MCF 10A (cell line): Measurements from ENCODE around the gene FBXL22. TPM values are rescaled to one million over a fixed set of nuclear protein-coding genes. Genes with fewer than 3 reads are reported as not detected.
A peak's percentile ranks its signal among the peaks of the same experiment; 100 is the strongest.

Experiments used
- BruUV-seq: library from RNA; stranded (reverse); fragments of 400-500 nt; replicated peaks from 2 replicates; lab custom pipeline; 2021; lab: Mats Ljungman, UMichigan
- CTCF ChIA-PET: fragments of 300-600 bp; sonication (Branson Sonifier 250); formaldehyde crosslinking; extraction: SDS; loops from one replicate; lab custom pipeline; 2021; ENCODE audit warnings: antibody characterized with exemption, inconsistent platforms; lab: Yijun Ruan, JAX
- POLR2A ChIA-PET: fragments of 300-600, 350-650 bp; sonication (Branson Sonifier 250); formaldehyde crosslinking; extraction: SDS; loops from one replicate; lab custom pipeline; 2020; ENCODE audit warnings: antibody characterized with exemption, inconsistent platforms; lab: Yijun Ruan, JAX
- DNase-seq: peaks from one replicate; pipeline ENCODE4 v3.0.0-alpha.2; 2018; ENCODE audit not compliant: unreplicated experiment
- H3K27ac Mint-ChIP-seq: one replicate; pipeline ENCODE4 v1.8.0; 2022; ENCODE audit warnings: mild to moderate bottlenecking, low read depth, mixed read lengths; ENCODE audit not compliant: unreplicated experiment
- H3K27me3 Mint-ChIP-seq: one replicate; pipeline ENCODE4 v1.8.0; 2022; ENCODE audit warnings: mixed read lengths; ENCODE audit not compliant: insufficient read depth, unreplicated experiment
- H3K36me3 Mint-ChIP-seq: one replicate; pipeline ENCODE4 v1.8.0; 2022; ENCODE audit warnings: mild to moderate bottlenecking, moderate library complexity, mixed read lengths; ENCODE audit not compliant: insufficient read depth, unreplicated experiment
- H3K4me1 Mint-ChIP-seq: one replicate; pipeline ENCODE4 v1.8.0; 2022; ENCODE audit warnings: mixed read lengths; ENCODE audit not compliant: insufficient read depth, unreplicated experiment
- H3K4me3 Mint-ChIP-seq: one replicate; pipeline ENCODE4 v1.8.0; 2022; ENCODE audit warnings: mild to moderate bottlenecking, moderate library complexity, mixed read lengths; ENCODE audit not compliant: unreplicated experiment
- H3K9me3 Mint-ChIP-seq: one replicate; pipeline ENCODE4 v1.8.0; 2022; ENCODE audit warnings: mixed read lengths; ENCODE audit not compliant: unreplicated experiment
- CTCF ChIP-seq: fragments of 200-600 bp; IDR thresholded peaks from one replicate; pipeline ENCODE4 v1.8.0; 2022; ENCODE audit warnings: antibody characterized with exemption, mild to moderate bottlenecking; ENCODE audit not compliant: unreplicated experiment
- intact Hi-C: fragments of 100-400 bp; cut with micrococcal nuclease; formaldehyde crosslinking; loops from 2 replicates; pipeline ENCODE4 v1.14.1; 2022
- total RNA-seq: library from RNA; stranded (reverse); gene quantifications from 2 replicates; pipeline ENCODE4 v1.2.3, GENCODE V29; 2022

The FBXL22 gene
- total RNA-seq, 1 experiment from 2014 or later, result 0.58 TPM

DNA sequence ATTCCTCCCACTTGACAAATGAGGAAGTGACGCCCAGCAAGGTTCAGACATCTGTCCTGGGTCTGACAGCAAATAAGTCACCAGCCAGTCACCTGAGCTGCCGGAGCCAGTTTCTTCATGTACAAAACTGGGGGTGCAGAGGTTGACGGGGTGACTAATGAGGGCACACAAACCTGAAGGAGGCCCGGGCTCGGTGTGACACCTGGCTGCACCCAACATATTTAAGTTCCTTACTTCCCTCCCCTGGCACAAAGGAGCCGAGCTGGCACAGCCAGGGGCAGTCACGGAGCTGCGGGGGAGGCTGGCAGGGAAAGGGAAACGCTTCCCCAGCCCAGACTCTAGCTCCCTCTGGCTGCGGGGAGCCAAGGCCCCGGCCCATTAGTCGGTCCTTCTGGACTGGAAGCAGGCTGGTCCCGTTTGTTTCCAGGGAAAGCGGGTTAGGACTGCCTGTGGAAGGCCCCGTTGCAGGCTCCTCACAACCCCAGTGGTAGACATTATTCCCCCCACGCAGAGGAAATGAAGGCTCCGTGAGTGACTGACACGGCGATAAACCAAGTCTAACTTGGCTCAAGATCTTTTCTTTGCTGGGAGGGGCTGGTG, 2.3 kb downstream of the FBXL22 start:
- Mint-ChIP-seq H3K9me3 (no peaks in the 10 kb centered on the region), H3K27me3 (no peaks in the 10 kb centered on the region), H3K27ac (peak overlapping the region; percentile 27), H3K36me3 (peaks cover 18% of the 10 kb centered on the region), H3K4me3 (peak overlapping the region; percentile 83), H3K4me1 (peaks cover 11% of the 10 kb centered on the region)
- ChIA-PET CTCF (interaction anchor here (0.6 to 3.4 kb wide), 34 partner anchors 9 to 468 kb away, joined by 3 to 41 read pairs (median 4); partner anchors contain the start of gene USP3), POLR2A (interaction anchor here (0.7 to 11.1 kb wide), 32 partner anchors 11 to 494 kb away, joined by 3 to 186 read pairs (median 4); partner anchors contain the start of genes CIAO2A, RPS27L and USP3)
- intact Hi-C loops, result loop anchor here (1.0 kb wide), 3 partner anchors 95 to 310 kb away; partner anchors contain the start of gene USP3
- no TSS peak for BruUV-seq
- TF ChIP-seq CTCF, result peak; percentile 66
- peak; percentile 68 for DNase-seq

DNA sequence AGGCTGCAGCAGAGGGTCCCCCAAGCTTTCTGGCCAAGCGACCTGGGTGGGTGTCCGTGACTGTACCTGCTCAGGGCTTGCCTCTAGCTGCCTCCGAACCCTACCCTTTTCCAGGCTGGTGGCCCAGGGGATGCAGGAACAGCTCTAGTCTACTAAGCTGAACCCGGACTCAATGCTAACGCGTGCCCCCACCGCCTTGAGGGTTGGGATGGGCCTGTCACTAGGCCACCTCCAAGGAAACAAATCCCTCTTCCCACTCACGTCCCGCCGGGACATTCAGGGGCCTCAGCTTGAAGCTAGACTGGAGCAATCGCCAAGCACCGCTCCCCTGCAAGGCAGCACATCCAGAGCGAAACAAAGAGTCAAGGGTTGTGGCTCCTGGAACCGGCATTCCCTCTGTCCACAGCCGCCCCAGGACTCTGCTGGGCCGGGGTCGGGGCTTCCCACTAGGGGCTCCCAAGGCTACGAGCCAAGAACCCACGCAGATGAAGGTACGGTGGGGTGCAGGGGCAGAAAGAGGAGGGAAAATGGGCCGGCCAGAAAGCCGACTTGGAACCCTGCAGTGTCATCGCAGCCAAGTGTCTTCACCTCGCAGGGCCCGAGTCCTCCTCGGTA, 2.9 kb downstream of the FBXL22 start:
- BruUV-seq, result TSS peak; percentile 33
- H3K36me3 Mint-ChIP-seq, result peaks cover 12% of the 10 kb centered on the region
- no peaks in the 10 kb centered on the region for H3K9me3 Mint-ChIP-seq
- DNase-seq, result no peak
- peak overlapping the region; percentile 83 for H3K4me3 Mint-ChIP-seq
- ChIA-PET CTCF (interaction anchor here (0.6 to 3.4 kb wide), 27 partner anchors 10 to 468 kb away, joined by 3 to 41 read pairs (median 4); partner anchors contain the start of gene USP3), POLR2A (interaction anchor here (0.7 to 11.1 kb wide), 33 partner anchors 11 to 493 kb away, joined by 3 to 186 read pairs (median 5); partner anchors contain the start of genes CIAO2A, RPS27L and USP3)
- H3K27me3 Mint-ChIP-seq, result no peaks in the 10 kb centered on the region
- TF ChIP-seq CTCF, result no peak
- peaks cover 11% of the 10 kb centered on the region for H3K4me1 Mint-ChIP-seq
- peak overlapping the region; percentile 27 for H3K27ac Mint-ChIP-seq
- intact Hi-C loops, result no loop called here

DNA sequence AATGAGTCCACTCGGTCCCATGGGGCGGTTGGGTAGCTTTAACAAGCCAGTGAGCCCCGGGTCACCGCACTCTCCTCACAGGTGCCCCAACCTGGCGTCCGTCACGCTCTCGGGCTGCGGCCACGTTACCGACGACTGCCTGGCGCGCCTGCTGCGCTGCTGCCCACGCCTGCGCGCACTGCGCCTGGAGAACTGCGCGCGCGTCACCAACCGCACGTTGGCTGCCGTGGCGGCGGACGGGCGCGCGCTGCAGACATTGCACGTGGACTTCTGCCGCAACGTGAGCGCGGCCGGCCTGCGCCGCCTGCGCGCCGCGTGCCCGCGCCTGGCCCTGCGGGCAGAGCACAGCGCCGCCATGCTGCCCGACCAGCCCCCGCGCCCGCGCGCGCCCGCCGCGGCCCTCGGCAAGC, 3.4 kb downstream of the FBXL22 start:
- no peak for TF ChIP-seq CTCF
- peak overlapping the region; percentile 27 for H3K27ac Mint-ChIP-seq
- POLR2A ChIA-PET, result interaction anchor here (0.8 to 11.1 kb wide), 22 partner anchors 10 to 493 kb away, joined by 3 to 186 read pairs (median 7); partner anchors contain the start of genes CIAO2A, RPS27L and USP3
- H3K4me3 Mint-ChIP-seq, result peak overlapping the region; percentile 83
- BruUV-seq, result no TSS peak
- no peaks in the 10 kb centered on the region for H3K27me3 Mint-ChIP-seq
- peaks cover 12% of the 10 kb centered on the region for H3K36me3 Mint-ChIP-seq
- CTCF ChIA-PET, result interaction anchor here (0.5 to 3.4 kb wide), 17 partner anchors 9 to 553 kb away, joined by 3 to 41 read pairs (median 6); partner anchors contain the start of gene USP3
- intact Hi-C loops, result no loop called here
- no peaks in the 10 kb centered on the region for H3K9me3 Mint-ChIP-seq
- DNase-seq, result peak; percentile 84
- H3K4me1 Mint-ChIP-seq, result peaks cover 11% of the 10 kb centered on the region
